GM18507 (cell line): ENCODE measurements around the gene KCNJ12.
"Not testable (repeated sequence)": the region's sequence is repeated elsewhere in the genome, so short reads cannot be mapped to it uniquely, and the experiment has no call there.

Experiments used
- DNase-seq: peaks from one replicate; pipeline ENCODE4 v3.0.0; 2011; ENCODE audit warnings: low read depth; ENCODE audit not compliant: insufficient read length; ENCODE audit errors: extremely low spot score
- FAIRE-seq: peaks from 2 replicates; lab custom pipeline; 2011; peaks lifted over from hg19 to GRCh38; lab: Jason Lieb, UNC

Gene KCNJ12

GRCh38 chr17:21455761-21456160 is 79.6 kb downstream of the KCNJ12 start:
- DNase-seq = no peak
- FAIRE-seq = no peak

DNA sequence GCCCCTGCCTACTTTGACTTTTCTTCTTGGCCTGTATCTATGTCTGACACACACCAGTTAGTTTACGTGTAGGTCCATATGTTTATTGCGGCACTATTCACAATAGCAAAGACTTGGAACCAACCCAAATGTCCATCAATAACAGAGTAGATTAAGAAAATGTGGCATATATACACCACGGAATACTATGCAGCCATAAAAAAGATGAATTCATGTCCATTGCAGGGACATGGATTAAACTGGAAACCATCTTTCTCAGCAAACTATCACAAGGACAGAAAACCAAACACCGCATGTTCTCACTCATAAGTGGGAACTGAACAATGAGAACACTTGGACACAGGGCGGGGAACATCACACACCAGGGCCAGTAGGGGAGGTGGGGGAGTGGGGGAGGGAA is 80.3 kb downstream of the KCNJ12 start:
- not testable (repeated sequence) for DNase-seq, FAIRE-seq

GRCh38 chr17:21457051-21458026 is 81.2 kb downstream of the KCNJ12 start:
- FAIRE-seq = peak; percentile 60
- peak; percentile 79 for DNase-seq

DNA sequence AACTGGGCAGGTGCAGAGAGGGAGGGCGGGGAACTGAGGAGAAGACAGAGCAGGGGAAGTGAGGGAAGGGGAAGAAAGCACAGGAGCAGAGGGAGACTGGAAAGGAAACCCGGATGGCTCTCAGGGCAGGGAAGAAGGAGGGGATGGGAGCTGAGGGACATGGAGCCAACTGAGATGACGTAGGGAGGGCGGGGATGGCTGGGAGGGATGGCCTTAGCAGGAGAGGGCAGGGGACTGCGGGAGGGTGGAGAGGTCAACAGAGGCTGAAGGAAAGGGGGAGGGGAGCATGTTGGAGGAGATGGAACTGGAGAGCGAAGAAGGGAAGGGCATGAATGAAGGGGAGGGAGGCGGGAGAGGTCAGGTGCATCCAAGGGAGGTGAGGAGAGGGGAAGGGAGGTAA is 81.9 kb downstream of the KCNJ12 start:
- DNase-seq = no peak
- FAIRE-seq = no peak

- FAIRE-seq (no peak), DNase-seq (no peak)
These were observed 83.4 kb downstream of the KCNJ12 start for GRCh38 chr17:21459536-21459935.

DNA sequence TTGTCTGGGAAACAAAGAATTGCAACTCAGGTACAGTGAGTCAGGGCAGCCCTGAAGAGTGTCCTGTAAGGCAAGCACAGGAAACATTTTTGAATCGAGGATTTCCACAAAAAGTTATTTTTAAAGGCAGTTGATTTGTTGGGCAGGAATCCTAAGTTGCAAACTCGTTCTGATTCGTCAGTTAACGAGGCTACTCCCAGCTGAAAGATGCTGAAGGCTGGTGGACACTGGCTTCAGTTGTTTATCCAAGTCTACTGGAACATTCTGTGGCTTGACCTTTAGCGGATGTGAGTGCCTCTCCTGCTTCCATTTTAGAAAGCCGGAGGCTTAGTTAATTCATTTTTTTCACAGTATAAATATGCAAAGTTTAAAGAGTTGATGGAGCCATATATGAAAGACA is 84.2 kb downstream of the KCNJ12 start:
- FAIRE-seq (no peak), DNase-seq (no peak)

- FAIRE-seq (no peak), DNase-seq (no peak)
These were observed 86.1 kb downstream of the KCNJ12 start for GRCh38 chr17:21462237-21462636.

DNA sequence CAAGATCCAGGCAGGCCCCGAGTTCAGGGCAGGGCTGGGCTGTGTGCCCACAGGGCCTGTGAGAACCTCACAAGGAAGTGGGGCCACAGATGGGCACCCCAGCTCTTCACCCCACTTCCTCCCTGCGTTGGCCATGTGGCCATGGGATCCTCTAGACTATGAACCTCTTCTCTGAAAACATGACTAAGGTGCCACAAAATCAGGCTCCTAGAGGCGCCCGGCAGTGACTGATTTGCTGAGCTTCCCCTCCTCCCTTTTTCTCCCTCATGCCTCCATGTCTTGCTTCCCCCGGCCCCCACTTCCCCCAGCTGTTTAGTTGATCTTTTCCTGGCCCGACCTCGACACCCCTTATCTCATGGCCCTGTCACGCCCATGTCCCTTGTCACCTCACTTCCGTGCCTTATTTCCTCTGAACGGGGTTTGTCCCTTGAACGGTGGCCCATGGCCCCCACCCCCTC is 87.1 kb downstream of the KCNJ12 start:
- FAIRE-seq (no peak), DNase-seq (no peak)

DNA sequence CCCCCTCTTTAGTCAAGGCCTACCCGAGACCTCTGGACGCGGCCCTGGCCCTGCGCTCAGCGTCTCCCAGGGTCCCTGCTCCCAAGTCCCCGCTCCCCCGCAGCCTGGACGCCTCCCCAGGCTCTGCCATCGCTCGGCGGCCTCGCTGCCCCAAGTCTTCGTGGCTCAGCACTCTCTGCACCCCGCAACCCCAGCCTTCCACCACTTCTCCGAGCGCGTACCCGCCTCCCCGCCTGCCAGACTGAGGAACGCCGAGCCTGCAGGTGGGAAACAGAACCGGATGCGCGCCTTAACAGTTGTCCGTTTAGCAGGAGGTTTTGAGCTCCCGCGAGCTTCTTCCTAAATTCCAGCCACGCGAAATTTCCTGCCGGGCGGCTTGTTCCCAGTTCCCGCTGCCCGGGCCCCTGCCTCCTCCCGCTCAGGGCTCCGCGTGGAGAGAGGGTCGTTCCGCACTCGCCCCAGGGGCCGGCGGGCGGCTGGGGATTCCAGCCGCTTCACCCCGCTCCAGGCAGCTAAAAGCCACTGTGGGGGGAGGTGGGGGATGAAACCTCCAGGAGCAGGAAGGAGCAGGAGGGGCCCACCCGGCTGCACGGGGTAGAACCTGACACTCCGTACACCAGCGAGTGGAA is 87.7 kb downstream of the KCNJ12 start:
- FAIRE-seq (no peak), DNase-seq (no peak)

- FAIRE-seq (no peak), DNase-seq (no peak)
These were observed 88.5 kb downstream of the KCNJ12 start for GRCh38 chr17:21464611-21465021.

DNA sequence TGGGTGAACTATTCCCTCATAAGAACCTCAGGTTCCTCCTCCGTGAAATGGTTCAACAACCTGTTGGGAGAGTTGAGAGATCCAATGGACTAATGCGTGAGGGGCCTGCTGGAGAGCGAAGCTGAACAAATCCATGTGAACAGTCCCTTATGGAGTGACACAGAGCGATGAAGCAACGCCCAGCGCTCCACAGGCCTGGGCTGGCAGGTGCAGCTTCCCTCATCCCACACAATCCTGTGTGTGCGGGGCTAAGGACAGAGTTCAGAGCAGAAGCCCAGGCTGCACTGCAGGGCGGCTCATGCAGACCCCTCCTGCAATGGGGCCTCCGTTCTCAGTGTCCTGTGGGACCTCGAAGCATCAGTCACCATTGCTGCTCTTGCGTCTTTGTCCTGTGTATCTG is 90.4 kb downstream of the KCNJ12 start:
- no peak for FAIRE-seq

DNA sequence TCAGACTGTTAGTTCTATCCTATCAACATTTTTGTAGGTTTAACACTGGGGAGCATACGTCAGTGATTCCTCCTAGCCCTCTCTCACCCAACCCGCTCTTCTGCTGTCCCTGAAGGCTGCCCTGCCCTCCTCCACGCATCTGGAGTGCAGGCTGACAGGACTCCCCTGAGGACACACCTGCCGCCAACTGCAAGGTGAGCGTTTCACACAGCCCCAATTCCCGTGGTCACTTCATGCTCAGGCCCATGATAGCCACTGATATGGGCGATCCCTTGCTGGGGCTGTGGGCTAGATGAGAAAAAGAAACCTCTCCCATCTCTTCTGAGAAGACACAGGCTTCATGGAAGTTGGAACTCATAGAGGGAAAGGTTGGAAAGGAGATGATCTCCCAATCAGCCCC is 91.0 kb downstream of the KCNJ12 start:
- FAIRE-seq = no peak
- no peak for DNase-seq

More for the DNA sequence above, 90.4 kb downstream of the KCNJ12 start:
- no peak for DNase-seq

DNA sequence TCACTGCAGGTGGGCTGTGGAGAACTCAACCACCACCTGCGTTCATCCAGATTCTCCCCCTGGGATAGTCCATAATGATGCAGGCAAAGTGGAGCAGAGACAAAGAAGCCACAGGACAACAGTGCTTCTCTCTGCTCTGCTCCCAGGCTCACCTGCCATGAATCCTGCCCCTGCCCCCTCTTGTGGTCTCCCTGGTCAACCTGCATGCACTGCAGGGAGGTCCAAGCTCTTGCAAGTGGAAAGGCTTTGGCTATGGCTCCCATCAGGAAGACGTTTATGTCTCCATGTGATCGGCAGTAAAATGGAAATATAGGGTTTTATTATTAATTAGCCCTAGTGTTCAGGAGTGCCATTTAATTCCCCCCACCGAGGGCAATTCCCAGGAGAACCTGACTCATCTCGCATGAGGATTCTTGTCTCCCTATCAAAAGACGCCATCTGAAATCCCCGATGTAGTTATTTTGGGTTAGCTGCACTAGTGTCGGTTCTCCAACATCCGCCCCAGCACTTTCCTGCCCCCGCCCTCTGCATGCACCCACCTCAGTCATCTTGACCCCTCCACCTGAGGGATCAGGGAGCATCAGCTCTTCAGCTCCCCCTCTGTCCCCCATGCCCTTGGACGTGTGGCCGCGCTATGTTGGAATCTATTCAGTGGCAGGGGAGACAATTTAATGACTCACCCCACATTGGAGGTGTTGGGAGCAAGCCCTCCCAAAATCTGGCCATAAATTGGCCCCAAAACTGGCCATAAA is 91.8 kb downstream of the KCNJ12 start:
- DNase-seq (no peak), FAIRE-seq (no peak)
